Medulla oblongata (tissue), 1 donor: ENCODE measurements around the gene SLC38A8.

Experiments used
- DNase-seq: peaks from one replicate; pipeline ENCODE4 v3.0.0-alpha.2; 2015; ENCODE audit errors: extremely low spot score

The SLC38A8 gene

DNA sequence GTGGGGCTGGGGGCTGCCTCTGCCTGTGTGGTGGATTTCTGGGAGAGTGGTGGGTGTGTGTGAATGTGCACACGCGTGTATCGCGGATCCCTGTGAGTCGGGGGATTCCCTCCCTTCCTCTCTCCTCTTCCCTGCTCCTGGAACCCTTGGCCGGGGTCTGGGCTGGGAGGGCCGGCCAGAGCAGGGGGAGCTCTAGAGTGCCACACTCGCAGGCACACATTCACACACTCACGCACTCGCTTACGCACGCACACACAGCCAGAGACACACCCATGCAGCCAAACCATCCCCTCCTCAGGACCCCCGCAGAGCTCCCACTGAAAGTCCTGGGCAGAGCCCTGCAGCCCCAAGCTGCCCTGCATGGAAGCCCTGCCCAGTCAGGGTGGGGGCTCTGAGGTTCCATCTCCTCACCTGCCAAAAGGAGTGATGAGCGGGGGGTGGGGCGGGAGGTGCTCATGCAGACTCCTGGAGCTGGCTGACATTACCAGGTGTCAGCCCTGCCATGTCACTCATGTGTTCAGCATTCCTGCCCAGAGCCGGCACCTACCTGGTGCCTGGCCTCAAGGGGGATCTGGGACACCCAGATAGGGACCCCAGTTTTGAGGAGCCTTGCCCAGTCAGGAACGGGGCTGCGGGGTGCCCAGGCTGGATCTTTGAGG, 72.7 kb downstream of the SLC38A8 start:
- DNase-seq = no peak

DNA sequence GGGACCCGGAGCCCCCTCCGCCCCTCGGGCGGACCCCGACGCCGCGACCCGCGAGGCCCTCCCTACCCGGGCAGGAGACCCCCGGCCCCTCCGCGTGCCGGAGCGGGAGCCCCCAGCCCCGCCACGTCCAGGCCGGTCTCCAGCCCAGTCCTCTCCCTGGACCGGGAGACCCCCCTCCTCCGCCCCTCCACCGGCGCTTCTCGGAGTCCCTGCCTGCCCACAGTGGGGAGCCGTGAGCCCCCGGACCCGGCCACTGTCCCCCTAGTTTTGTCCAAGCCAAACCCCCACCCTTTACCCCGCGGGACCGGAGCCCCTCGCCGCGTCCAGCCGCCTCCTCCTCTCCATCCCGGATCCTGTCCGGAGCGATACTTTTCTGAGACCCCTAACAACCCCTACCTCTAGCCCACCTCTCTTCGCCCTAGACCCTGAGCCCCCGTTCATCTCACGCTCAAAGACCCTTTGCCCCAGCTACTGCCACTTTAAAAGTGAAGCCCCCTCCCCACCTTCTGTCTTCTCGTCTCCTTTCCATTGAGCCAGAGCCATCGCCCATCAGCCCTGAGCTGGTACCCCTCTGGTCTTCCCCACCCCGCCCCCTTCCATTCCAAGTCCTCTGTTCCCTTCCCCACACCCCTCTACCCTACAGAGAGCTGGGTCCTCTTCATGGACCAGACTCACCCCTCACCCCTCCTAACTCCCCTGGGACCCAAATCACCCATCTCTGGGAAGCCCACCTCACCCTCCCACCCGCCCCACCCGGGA, 73.5 kb downstream of the SLC38A8 start:
- DNase-seq = no peak

DNA sequence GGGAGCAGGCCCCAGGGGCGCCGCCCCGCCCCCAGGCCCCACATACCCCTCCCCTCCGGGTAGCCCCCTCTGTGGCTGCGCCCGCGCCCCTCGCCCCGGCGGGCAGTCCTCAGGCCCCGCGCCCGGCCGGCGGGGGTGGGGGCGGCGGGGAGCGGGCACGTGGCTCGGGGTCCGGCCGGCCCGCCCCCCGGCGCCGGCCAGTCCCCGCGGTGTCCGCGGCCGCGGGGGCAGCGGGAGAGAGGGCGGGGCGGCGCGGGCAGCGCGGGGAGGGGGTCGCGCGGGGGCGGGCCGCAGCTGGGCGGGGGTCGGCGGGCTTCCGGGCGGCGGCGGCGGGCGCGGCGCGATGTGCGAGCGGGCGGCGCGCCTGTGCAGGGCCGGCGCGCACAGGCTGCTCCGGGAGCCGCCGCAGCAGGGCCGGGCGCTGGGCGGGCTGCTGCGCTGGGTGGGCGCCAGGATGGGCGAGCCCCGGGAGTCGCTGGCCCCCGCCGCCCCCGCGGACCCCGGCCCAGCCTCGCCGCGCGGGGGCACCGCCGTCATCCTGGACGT, 74.2 kb downstream of the SLC38A8 start:
- no peak for DNase-seq

DNA sequence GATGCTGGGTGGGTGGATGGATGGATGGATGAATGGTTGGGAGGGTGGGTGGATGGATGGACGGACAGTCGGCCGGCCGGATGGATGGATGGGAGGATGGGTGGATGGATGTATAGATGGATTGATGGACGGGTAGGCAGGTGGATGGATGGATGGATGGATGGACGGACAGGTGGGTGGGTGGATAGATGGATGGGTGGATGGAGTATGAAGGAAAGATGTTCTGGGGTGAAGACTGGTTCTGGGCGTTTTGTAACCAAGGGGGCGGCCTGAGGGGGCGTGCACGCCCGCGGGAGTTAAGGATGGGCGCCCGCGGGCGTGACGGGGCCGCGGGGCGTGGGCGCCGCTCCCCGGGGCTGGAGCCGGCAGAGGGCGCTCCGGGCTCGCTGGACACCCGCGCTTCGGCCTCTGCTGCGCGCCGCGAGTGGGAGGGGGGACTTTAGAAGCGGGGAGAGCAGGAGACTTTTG, 74.7 kb downstream of the SLC38A8 start, which contains the start of gene NECAB2:
Gene NECAB2, plus strand, starts transcription at position 407 of the 468 bp plus-strand sequence. CDS start 405 bp downstream, outside the sequence.
- DNase-seq = peak; percentile 40

DNA sequence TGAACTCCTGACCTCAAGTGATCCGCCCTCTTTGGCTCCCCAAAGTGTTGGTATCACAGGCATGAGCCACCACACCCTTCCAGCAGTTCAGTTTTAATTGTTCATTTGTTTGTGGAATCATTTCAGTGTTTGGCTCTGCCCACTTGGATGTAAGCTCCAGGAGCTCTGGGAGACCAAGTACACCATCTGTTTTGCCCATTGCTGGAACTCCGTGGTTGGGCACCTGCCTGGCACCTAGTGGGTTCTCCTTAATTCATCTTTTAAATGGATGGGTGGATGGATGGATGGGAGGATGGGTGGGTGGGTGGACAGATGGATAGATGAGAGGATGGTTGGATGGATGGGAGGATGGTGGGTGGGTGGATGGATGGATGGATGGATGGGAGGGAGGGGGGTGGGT, 75.5 kb downstream of the SLC38A8 start:
- no peak for DNase-seq

DNA sequence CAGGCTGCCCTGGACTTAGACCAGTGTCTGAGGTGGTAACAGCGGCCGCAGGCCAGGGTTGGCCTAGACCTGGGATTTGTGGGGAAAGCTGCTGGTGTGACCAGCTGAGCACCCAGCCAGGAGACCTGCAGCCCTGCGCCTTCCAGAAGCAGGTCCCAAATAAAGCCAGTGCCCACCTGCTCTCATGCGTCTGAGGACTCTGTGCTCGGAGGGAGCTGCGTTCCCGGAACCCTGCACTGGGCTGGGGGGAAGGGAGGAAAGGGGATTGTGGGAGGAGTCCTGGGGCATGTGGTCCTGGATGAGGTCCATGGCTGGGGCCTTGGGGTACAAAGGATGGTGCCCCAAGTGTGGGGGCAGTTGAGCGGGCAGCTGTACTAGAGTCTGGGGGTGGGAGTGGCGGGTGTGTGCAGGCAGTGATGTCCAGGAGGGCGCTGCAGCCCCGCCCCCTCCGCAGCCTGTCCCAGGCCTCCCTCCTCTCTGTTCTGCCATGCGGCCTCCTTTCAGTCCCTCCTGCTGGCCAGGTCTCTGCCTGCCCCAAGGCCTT, 76.4 kb downstream of the SLC38A8 start:
- no peak for DNase-seq

DNA sequence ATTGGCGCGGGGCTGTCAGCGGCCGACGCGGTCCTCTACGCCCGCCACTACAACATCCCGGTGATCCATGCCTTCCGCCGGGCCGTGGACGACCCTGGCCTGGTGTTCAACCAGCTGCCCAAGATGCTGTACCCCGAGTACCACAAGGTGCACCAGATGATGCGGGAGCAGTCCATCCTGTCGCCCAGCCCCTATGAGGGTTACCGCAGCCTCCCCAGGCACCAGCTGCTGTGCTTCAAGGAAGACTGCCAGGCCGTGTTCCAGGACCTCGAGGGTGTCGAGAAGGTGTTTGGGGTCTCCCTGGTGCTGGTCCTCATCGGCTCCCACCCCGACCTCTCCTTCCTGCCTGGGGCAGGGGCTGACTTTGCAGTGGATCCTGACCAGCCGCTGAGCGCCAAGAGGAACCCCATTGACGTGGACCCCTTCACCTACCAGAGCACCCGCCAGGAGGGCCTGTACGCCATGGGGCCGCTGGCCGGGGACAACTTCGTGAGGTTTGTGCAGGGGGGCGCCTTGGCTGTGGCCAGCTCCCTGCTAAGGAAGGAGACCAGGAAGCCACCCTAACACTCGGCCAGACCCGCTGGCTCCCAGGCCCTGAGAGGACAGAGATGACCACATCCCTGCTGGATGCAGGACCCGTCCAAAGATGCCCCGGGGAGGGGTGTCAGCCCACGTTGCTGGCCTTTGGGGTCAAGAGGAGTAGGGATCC, 77.0 kb downstream of the SLC38A8 start:
- no peak for DNase-seq

DNA sequence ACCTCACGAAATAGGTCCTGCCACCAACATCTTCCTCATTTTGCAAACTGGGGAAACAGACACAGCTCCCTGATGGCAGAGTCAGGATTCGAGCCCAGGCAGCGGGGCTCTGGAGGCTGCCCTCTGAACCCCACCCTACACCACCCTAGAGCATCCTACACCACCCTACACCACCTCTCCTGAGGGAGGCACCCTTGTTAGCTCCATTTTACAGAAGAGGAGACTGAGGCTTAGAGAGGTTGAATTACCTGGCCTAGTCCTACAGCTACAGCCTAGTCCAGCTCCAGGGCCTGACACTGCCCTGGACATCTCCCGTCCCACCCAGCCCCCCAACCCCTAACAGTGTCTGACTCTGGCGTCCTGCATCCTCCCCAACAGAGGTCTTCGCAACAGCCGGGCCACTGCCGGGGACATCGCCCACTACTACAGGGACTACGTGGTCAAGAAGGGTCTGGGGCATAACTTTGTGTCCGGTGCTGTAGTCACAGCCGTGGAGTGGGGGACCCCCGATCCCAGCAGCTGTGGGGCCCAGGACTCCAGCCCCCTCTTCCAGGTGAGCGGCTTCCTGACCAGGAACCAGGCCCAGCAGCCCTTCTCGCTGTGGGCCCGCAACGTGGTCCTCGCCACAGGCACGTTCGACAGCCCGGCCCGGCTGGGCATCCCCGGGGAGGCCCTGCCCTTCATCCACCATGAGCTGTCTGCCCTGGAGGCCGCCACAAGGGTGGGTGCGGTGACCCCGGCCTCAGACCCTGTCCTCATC, 77.7 kb downstream of the SLC38A8 start:
- DNase-seq = no peak

DNA sequence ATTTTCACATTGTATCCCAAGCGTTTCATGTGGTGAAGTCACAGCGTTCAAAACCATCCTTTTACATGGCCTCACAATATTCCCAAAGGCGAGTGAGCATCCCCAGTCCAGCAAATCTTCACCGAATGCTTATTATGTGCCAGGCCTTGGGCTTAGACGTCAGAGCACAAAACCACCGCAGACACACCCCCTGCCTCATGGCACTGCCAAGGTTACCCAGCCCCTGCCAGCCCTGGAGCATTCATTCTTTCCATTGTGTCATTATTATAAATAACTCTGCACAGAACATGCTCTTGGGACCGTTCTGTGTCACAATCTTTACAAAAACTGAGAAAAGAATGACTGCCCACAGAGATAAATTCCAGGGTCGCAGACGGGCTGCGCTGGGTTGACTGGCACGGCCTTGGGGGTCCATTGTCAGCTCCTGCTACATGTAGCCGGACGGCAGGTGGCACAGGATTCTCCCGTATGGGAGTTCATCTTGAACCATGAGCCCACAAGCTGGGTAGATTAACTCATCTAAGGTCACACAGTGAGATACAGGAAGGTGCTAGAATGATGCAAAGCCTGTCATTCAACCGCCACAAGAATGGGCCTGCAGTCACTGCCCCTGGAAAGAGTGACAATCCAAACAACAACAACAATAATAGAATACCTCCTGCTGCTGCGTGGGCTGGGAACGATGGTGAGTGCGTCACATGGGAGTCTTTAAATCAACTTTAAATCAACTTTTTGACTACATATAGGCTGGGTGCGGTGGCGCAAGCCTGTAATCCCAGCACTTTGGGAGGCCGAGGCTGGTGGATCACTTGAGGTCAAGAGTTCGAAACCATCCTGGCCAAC, 79.1 kb downstream of the SLC38A8 start:
- DNase-seq = no peak

DNA sequence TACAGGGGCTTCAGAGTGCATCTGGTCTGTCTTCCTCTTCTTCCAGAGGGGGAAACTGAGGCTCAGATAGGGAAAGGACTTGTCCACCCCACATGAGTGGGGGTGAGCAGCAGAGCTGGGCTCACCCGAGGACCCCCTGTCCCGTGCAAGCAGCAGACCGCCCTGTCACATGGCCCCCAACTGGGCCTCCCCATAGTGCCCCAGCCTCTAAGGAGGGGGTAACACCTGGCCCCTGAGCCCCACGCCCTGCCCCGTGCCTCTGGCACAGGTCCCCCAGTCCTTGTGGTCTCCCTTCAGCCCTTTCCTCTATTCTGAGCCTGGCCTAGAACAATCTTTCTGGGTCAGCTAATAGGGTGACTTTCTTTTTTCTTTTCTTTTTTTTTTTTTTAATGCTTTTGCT, 81.0 kb downstream of the SLC38A8 start:
- no peak for DNase-seq

DNA sequence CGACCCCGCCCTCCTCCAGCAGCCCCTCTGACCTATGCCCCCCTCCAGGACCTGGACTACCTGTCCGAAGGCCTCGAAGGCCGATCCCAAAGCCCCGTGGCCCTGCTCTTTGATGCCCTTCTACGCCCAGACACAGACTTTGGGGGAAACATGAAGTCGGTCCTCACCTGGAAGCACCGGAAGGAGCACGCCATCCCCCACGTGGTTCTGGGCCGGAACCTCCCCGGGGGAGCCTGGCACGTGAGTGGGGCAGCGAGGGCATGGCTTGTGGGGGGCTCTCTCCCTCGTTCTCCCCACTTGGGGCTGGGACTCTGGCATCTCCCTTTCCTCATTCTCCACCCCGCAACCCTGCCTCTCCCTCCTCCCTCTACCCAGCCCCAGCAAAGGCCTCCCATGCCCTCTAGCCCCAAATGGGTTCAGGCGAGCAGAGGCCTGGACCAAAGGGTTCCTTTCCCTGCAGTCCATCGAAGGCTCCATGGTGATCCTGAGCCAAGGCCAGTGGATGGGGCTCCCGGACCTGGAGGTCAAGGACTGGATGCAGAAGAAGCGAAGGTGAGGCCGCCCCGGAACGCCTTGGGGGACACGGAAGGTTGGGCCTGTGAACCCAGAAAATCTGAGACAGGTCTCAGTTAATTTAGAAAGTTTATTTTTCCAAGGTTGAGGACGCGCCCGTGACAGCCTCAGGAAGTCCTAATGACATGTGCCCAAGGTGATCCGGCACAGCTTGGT, 81.9 kb downstream of the SLC38A8 start:
- DNase-seq = no peak
